ENCODE measurements around the gene SF1.

DNA sequence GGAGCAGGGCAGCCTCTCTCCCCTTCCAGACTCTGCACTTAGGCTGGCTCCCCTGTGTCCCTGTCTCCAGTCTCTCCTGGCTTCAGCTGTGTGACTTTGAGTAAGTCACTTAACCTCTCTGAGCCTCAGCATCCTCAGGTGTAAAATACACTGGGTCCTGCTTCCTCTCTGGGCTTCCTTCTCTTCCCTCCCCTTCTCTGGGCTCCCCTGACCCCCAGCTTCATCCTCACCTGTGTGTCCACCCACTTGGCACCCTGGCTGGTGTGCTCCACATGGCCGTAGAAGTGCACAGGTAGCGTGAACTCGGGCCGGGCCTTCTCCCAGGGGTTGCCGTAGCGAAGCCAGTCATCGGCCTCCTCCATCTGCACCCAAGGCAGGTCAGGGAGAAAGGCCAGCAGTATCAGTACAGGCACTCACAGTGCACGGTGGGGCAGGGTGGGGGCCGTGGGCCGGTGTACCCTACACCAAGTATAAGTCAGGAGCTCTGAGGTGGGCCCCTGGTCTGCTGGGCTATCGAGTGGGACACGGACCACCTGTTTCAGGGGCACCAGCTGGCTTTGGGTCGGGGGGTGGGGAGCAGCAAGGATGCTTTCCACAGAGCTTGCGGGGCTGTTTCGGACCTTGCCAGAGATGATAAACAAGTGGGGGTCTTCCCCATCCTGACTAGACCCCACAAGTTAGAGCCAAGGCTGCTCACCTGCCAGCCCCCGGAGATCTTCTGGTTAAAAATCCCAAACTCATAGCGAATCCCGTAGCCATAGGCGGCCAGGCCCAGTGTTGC, 20.6 kb downstream of the SF1 start:
- TF ChIP-seq, protein P1, sequence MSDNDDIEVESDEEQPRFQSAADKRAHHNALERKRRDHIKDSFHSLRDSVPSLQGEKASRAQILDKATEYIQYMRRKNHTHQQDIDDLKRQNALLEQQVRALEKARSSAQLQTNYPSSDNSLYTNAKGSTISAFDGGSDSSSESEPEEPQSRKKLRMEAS (IDR thresholded peaks at IDR 0.05; ENCODE audit: insufficient read depth, insufficient read length), result no peak
- TF ChIP-seq POLR2A (IDR thresholded peaks at IDR 0.05; ENCODE audit: low read depth, low read length), result no peak
- TF ChIP-seq, protein P2, sequence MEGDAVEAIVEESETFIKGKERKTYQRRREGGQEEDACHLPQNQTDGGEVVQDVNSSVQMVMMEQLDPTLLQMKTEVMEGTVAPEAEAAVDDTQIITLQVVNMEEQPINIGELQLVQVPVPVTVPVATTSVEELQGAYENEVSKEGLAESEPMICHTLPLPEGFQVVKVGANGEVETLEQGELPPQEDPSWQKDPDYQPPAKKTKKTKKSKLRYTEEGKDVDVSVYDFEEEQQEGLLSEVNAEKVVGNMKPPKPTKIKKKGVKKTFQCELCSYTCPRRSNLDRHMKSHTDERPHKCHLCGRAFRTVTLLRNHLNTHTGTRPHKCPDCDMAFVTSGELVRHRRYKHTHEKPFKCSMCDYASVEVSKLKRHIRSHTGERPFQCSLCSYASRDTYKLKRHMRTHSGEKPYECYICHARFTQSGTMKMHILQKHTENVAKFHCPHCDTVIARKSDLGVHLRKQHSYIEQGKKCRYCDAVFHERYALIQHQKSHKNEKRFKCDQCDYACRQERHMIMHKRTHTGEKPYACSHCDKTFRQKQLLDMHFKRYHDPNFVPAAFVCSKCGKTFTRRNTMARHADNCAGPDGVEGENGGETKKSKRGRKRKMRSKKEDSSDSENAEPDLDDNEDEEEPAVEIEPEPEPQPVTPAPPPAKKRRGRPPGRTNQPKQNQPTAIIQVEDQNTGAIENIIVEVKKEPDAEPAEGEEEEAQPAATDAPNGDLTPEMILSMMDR (IDR thresholded peaks at IDR 0.05; ENCODE audit: extremely low read depth in 1 of 2, insufficient read depth in 1 of 2, low read depth in 1 of 2, low read length in 2 of 2), result no peak
- TF ChIP-seq JUN (IDR thresholded peaks at IDR 0.05; ENCODE audit: borderline replicate concordance, insufficient read depth, insufficient read length, low read depth), result no peak
- TF ChIP-seq POLR2AphosphoS5 (IDR thresholded peaks at IDR 0.05; ENCODE audit: insufficient read depth, low read depth, low read length), result no peak
- no peak for TF ChIP-seq MYC (IDR thresholded peaks at IDR 0.05; ENCODE audit: low read depth, low read length)
- no peak for TF ChIP-seq EZH2 (IDR thresholded peaks at IDR 0.05; ENCODE audit: borderline replicate concordance, low read depth, low read length, severe bottlenecking)
- TF ChIP-seq FOS (IDR thresholded peaks at IDR 0.05; ENCODE audit: borderline replicate concordance, insufficient read depth, low read length), result no peak

All from endothelial cell of umbilical vein (primary cell).